Liver (tissue), 9 donors: ENCODE measurements around the gene PRPF6. TPM values are rescaled to one million over a fixed set of nuclear protein-coding genes. Genes with fewer than 3 reads are reported as not detected.
A peak's percentile ranks its signal among the peaks of the same experiment; 100 is the strongest.

Source experiments
- DNase-seq: peaks from one replicate; pipeline ENCODE4 v3.0.0-alpha.2; 2017; ENCODE audit warnings: low spot score
- H3K27ac ChIP-seq, 2 donors: one replicate each; pipeline ENCODE4 v1.7.0; 2013; ENCODE audit warnings: inconsistent platforms in 2 of 2, low read length in 2 of 2, control low read depth in 1 of 2, low read depth in 1 of 2, mild to moderate bottlenecking in 1 of 2
- H3K27me3 ChIP-seq, 4 donors: one replicate each; pipeline versions ENCODE4 v1.6.1 to v1.7.0; 2013; ENCODE audit warnings: low read length in 3 of 4, inconsistent platforms in 1 of 4, mild to moderate bottlenecking in 1 of 4, moderate library complexity in 1 of 4; ENCODE audit not compliant: control insufficient read depth in 4 of 4, insufficient read depth in 4 of 4
- H3K36me3 ChIP-seq, 4 donors: one replicate each; pipeline versions ENCODE4 v1.6.1 to v1.7.0; 2013; ENCODE audit warnings: low read length in 3 of 4, mild to moderate bottlenecking in 3 of 4, low read depth in 1 of 4, moderate library complexity in 1 of 4; ENCODE audit not compliant: control insufficient read depth in 4 of 4, insufficient read depth in 3 of 4
- H3K4me1 ChIP-seq, 4 donors: one replicate each; pipeline versions ENCODE4 v1.6.1 to v1.7.0; 2013; ENCODE audit warnings: low read length in 3 of 4, mild to moderate bottlenecking in 3 of 4, moderate library complexity in 1 of 4; ENCODE audit not compliant: control insufficient read depth in 4 of 4, insufficient read depth in 4 of 4
- H3K4me3 ChIP-seq, 3 donors: one replicate each; pipeline versions ENCODE4 v1.6.1 to v1.7.0; 2013; ENCODE audit warnings: low read length in 3 of 3, control low read depth in 1 of 3, low read depth in 1 of 3, mild to moderate bottlenecking in 1 of 3
- H3K9ac ChIP-seq, 2 donors: one replicate each; pipeline ENCODE4 v1.7.0; 2013; ENCODE audit warnings: low read length in 2 of 2, mild to moderate bottlenecking in 2 of 2, moderate library complexity in 2 of 2, control low read depth in 1 of 2, low read depth in 1 of 2
- H3K9me3 ChIP-seq, 4 donors: one replicate each; pipeline versions ENCODE4 v1.6.1 to v1.7.0; 2013; ENCODE audit warnings: low read length in 3 of 4; ENCODE audit not compliant: control insufficient read depth in 4 of 4
- EGR1 ChIP-seq, 2 donors: IDR thresholded peaks; 2 replicates each; pipeline ENCODE4 v1.6.1; 2016 to 2018; ENCODE audit warnings: antibody characterized with exemption in 2 of 2, low read depth in 2 of 2
- FOXA1 ChIP-seq: IDR thresholded peaks from 2 replicates; pipeline ENCODE4 v1.6.1; 2016; ENCODE audit warnings: antibody characterized with exemption
- FOXA2 ChIP-seq: IDR thresholded peaks from 2 replicates; pipeline ENCODE4 v1.6.1; 2016; ENCODE audit warnings: antibody characterized with exemption
- GABPA ChIP-seq, 2 donors: IDR thresholded peaks in 1 of 2; conservative IDR thresholded peaks in 1 of 2; 2 replicates each; pipeline ENCODE4 v1.6.1; 2016; ENCODE audit warnings: antibody characterized with exemption in 2 of 2, mild to moderate bottlenecking in 1 of 2, moderate library complexity in 1 of 2
- HNF4A ChIP-seq, 2 donors: conservative IDR thresholded peaks; 2 replicates each; pipeline ENCODE4 v1.6.1; 2016; ENCODE audit warnings: antibody characterized with exemption in 2 of 2, mild to moderate bottlenecking in 2 of 2
- HNF4G ChIP-seq: IDR thresholded peaks from 2 replicates; pipeline ENCODE4 v1.6.1; 2016; ENCODE audit warnings: antibody characterized with exemption
- RXRA ChIP-seq, 2 donors: IDR thresholded peaks; 2 replicates each; pipeline ENCODE4 v1.6.1; 2017 to 2018; ENCODE audit warnings: antibody characterized with exemption in 2 of 2, mild to moderate bottlenecking in 1 of 2
- SP1 ChIP-seq: IDR thresholded peaks from 2 replicates; pipeline ENCODE4 v1.6.1; 2018; ENCODE audit warnings: antibody characterized with exemption, mild to moderate bottlenecking
- TAF1 ChIP-seq: conservative IDR thresholded peaks from 2 replicates; pipeline ENCODE4 v1.6.1; 2016; ENCODE audit warnings: antibody characterized with exemption, mild to moderate bottlenecking
- YY1 ChIP-seq: IDR thresholded peaks from 2 replicates; pipeline ENCODE4 v1.6.1; 2016; ENCODE audit warnings: antibody characterized with exemption, mild to moderate bottlenecking
- WGBS: extraction: QIAGEN DNeasy Blood & Tissue Kit; methylation state at CpG from one replicate; pipeline ENCODE4 v1.1.7; 2013; 5-methylcytosine and 5-hydroxymethylcytosine counted together
- polyA plus RNA-seq, 2 donors: library from polyadenylated mRNA; stranded (reverse) in 1 of 2; unstranded in 1 of 2; fragments of 200-250 nt in 1 of 2; fragments of >200 nt in 1 of 2; fragmentation: Nextera tagmentation in 1 of 2; extraction: Ambion mirVana in 1 of 2; gene quantifications; one replicate each; pipeline versions ENCODE4 v1.2.1 to v1.2.3, GENCODE V29; 2013 to 2015
- total RNA-seq, 2 donors: library from RNA; depleted of rRNA; stranded (reverse); fragments of >200 nt; gene quantifications; one replicate each; pipeline ENCODE4 v1.2.3, GENCODE V29; 2014
- TF ChIP-seq, protein P1 (sequence below): fragments of 150-350 bp; IDR thresholded peaks from 2 replicates; pipeline ENCODE4 v1.5.1; 2017; ENCODE audit warnings: improper control_type of control experiment, low read depth, low read length; ENCODE audit not compliant: missing input control
- TF ChIP-seq, protein P2 (sequence below): IDR thresholded peaks from 2 replicates; pipeline ENCODE4 v1.6.1; 2016; ENCODE audit warnings: antibody characterized with exemption, mild to moderate bottlenecking
- TF ChIP-seq, protein P3 (sequence below): IDR thresholded peaks from 2 replicates; pipeline ENCODE4 v1.6.1; 2016; ENCODE audit warnings: antibody characterized with exemption
- TF ChIP-seq, protein P4 (sequence below): IDR thresholded peaks from 2 replicates; pipeline ENCODE4 v1.6.1; 2016; ENCODE audit warnings: antibody characterized with exemption
- TF ChIP-seq, protein P5 (sequence below): IDR thresholded peaks from 2 replicates; pipeline ENCODE4 v1.6.1; 2016; ENCODE audit warnings: antibody characterized with exemption
- donor health status: healthy.
- donor health status: healthy.
- donor health status: healthy.
- donor health status: healthy.
- donor health status: healthy.

PRPF6 gene
- total and polyA plus RNA-seq, 4 donors: 16.3 to 24.9 (median 23.1) TPM

DNA sequence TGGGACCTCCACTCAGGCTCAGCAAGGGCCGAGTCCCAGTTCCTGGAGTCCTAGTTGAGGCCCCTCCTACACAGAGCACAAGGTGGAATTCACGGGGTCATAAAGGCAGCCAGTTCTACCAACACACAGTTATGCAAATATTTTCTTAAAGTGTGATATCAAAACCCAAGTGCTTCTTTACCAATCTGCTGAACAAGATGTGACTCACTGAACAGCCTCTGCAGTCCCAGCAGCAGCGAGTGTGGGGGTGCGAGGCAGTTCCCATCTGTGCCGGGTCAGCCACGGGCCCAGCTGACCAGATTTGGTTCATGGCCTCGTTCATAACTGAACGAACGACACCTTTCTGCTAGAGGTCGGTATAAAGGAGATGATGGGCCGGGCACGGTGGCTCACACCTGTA lies 77.6 kb downstream of the PRPF6 start:
- TF ChIP-seq, protein P1, sequence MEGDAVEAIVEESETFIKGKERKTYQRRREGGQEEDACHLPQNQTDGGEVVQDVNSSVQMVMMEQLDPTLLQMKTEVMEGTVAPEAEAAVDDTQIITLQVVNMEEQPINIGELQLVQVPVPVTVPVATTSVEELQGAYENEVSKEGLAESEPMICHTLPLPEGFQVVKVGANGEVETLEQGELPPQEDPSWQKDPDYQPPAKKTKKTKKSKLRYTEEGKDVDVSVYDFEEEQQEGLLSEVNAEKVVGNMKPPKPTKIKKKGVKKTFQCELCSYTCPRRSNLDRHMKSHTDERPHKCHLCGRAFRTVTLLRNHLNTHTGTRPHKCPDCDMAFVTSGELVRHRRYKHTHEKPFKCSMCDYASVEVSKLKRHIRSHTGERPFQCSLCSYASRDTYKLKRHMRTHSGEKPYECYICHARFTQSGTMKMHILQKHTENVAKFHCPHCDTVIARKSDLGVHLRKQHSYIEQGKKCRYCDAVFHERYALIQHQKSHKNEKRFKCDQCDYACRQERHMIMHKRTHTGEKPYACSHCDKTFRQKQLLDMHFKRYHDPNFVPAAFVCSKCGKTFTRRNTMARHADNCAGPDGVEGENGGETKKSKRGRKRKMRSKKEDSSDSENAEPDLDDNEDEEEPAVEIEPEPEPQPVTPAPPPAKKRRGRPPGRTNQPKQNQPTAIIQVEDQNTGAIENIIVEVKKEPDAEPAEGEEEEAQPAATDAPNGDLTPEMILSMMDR: no peak
- TF ChIP-seq GABPA (IDR thresholded peaks at IDR 0.05 in 1 of 2, conservative IDR thresholded peaks at IDR 0.05 in 1 of 2) (no peak), SP1 (no peak), TAF1 (no peak), HNF4A (conservative IDR thresholded peaks at IDR 0.05) (no peak), EGR1 (IDR thresholded peaks at IDR 0.05; ENCODE audit: low read depth in 2 of 2) (no peak), YY1 (no peak), RXRA (IDR thresholded peaks at IDR 0.05) (no peak)
- TF ChIP-seq, protein P2, sequence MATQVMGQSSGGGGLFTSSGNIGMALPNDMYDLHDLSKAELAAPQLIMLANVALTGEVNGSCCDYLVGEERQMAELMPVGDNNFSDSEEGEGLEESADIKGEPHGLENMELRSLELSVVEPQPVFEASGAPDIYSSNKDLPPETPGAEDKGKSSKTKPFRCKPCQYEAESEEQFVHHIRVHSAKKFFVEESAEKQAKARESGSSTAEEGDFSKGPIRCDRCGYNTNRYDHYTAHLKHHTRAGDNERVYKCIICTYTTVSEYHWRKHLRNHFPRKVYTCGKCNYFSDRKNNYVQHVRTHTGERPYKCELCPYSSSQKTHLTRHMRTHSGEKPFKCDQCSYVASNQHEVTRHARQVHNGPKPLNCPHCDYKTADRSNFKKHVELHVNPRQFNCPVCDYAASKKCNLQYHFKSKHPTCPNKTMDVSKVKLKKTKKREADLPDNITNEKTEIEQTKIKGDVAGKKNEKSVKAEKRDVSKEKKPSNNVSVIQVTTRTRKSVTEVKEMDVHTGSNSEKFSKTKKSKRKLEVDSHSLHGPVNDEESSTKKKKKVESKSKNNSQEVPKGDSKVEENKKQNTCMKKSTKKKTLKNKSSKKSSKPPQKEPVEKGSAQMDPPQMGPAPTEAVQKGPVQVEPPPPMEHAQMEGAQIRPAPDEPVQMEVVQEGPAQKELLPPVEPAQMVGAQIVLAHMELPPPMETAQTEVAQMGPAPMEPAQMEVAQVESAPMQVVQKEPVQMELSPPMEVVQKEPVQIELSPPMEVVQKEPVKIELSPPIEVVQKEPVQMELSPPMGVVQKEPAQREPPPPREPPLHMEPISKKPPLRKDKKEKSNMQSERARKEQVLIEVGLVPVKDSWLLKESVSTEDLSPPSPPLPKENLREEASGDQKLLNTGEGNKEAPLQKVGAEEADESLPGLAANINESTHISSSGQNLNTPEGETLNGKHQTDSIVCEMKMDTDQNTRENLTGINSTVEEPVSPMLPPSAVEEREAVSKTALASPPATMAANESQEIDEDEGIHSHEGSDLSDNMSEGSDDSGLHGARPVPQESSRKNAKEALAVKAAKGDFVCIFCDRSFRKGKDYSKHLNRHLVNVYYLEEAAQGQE: no peak
- TF ChIP-seq, protein P3, sequence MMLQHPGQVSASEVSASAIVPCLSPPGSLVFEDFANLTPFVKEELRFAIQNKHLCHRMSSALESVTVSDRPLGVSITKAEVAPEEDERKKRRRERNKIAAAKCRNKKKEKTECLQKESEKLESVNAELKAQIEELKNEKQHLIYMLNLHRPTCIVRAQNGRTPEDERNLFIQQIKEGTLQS: no peak
- TF ChIP-seq, protein P4, sequence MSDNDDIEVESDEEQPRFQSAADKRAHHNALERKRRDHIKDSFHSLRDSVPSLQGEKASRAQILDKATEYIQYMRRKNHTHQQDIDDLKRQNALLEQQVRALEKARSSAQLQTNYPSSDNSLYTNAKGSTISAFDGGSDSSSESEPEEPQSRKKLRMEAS: no peak
- TF ChIP-seq, protein P5, sequence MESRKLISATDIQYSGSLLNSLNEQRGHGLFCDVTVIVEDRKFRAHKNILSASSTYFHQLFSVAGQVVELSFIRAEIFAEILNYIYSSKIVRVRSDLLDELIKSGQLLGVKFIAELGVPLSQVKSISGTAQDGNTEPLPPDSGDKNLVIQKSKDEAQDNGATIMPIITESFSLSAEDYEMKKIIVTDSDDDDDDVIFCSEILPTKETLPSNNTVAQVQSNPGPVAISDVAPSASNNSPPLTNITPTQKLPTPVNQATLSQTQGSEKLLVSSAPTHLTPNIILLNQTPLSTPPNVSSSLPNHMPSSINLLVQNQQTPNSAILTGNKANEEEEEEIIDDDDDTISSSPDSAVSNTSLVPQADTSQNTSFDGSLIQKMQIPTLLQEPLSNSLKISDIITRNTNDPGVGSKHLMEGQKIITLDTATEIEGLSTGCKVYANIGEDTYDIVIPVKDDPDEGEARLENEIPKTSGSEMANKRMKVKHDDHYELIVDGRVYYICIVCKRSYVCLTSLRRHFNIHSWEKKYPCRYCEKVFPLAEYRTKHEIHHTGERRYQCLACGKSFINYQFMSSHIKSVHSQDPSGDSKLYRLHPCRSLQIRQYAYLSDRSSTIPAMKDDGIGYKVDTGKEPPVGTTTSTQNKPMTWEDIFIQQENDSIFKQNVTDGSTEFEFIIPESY: no peak
- H3K27me3 ChIP-seq: no peaks in the 10 kb centered on the region
- no peak for DNase-seq
- no peaks in the 10 kb centered on the region for H3K36me3 ChIP-seq
- WGBS: 72% methylated on average over 12 of the region's 12 CpGs
- H3K27ac ChIP-seq: no peak overlapping the region
- peaks cover 3 to 30% (median 16%) of the 10 kb centered on the region in 4 donors for H3K4me1 ChIP-seq
- H3K4me3 ChIP-seq: no peak overlapping the region
- no peak overlapping the region for H3K9ac ChIP-seq
- no peaks in the 10 kb centered on the region for H3K9me3 ChIP-seq

DNA sequence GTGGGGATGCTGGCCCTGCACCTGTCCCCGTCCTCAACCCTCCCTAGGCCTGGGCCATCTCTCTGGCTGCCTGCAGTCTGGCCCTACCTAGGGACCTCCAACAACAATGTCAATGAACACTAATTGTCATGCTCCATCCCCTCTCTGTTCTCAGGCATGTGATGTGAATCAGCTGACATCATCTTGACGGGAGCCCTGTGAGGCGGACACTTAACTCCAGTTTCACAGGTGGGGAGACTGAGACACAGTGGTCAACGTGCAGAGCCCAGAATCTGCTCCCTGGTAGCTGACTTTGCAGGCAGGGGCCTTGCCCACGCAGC lies 81.3 kb downstream of the PRPF6 start:
- WGBS: 71% methylated on average over 5 of the region's 5 CpGs

More for the DNA sequence above, 81.3 kb downstream of the PRPF6 start:
- H3K9ac ChIP-seq: no peak overlapping the region
- peak overlapping the region in 2 of 3 donors; percentile 83 to 89 for H3K4me3 ChIP-seq
- TF ChIP-seq, protein P4: no peak
- TF ChIP-seq, protein P5: no peak
- TF ChIP-seq HNF4G: no peak
- no peak for TF ChIP-seq FOXA1
- TF ChIP-seq TAF1: no peak
- no peak for TF ChIP-seq HNF4A (conservative IDR thresholded peaks at IDR 0.05)
- no peak for TF ChIP-seq GABPA (IDR thresholded peaks at IDR 0.05 in 1 of 2, conservative IDR thresholded peaks at IDR 0.05 in 1 of 2)
- TF ChIP-seq FOXA2: no peak
- no peak for TF ChIP-seq EGR1 (IDR thresholded peaks at IDR 0.05; ENCODE audit: low read depth in 2 of 2)
- TF ChIP-seq, protein P3: no peak
- no peaks in the 10 kb centered on the region for H3K36me3 ChIP-seq
- no peaks in the 10 kb centered on the region for H3K27me3 ChIP-seq
- DNase-seq: no peak
- H3K4me1 ChIP-seq: peaks cover 27 to 62% (median 53%) of the 10 kb centered on the region in 4 donors
- no peaks in the 10 kb centered on the region for H3K9me3 ChIP-seq
- H3K27ac ChIP-seq: no peak overlapping the region
